Measurements from ENCODE around the gene PRDM1. TPM values are rescaled to one million over a fixed set of nuclear protein-coding genes. Genes with fewer than 3 reads are reported as not detected.

The PRDM1 gene
- total RNA-seq, 6 donors from 2014 or later, result 6.2 to 32.2 (median 12.9) TPM

DNA sequence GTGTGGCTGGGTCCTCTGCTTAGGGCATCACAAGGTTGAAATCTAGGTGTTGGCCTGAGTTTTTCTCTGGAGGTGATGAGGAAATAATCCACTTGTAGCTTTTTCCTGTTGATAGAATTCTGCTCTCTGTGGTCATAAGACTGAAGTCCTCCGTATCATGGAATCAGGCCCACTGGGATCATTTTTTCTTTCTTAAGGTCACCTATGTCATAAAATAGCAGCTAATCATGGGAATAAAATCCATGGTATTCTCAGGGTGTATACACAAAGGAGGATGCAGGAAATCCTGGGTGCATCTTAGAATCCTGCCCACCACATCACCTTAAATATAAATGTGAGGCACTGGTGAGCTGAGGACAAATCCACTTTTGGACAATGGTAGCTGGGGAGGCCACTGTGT is 72.7 kb downstream of the PRDM1 start:
- Histone ChIP-seq H3K9me3 (no peaks in the 10 kb centered on the region), H3K4me1 (peaks cover 0 to 13% (median 8%) of the 10 kb centered on the region in 4 donors), H3K36me3 (no peaks in the 10 kb centered on the region), H3K27me3 (no peaks in the 10 kb centered on the region), H3K4me3 (no peak overlapping the region), H3K27ac (no peak overlapping the region)
- TF ChIP-seq, protein P1, sequence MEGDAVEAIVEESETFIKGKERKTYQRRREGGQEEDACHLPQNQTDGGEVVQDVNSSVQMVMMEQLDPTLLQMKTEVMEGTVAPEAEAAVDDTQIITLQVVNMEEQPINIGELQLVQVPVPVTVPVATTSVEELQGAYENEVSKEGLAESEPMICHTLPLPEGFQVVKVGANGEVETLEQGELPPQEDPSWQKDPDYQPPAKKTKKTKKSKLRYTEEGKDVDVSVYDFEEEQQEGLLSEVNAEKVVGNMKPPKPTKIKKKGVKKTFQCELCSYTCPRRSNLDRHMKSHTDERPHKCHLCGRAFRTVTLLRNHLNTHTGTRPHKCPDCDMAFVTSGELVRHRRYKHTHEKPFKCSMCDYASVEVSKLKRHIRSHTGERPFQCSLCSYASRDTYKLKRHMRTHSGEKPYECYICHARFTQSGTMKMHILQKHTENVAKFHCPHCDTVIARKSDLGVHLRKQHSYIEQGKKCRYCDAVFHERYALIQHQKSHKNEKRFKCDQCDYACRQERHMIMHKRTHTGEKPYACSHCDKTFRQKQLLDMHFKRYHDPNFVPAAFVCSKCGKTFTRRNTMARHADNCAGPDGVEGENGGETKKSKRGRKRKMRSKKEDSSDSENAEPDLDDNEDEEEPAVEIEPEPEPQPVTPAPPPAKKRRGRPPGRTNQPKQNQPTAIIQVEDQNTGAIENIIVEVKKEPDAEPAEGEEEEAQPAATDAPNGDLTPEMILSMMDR (IDR thresholded peaks at IDR 0.05), result no peak
- TF ChIP-seq EP300 (IDR thresholded peaks at IDR 0.05), result no peak
- WGBS, 2 donors, result 50 to 100% methylated on average over 1 of the region's 1 CpG
- DNase-seq (no peak), ATAC-seq (ENCODE audit: low FRiP score in 2 of 2) (no peak)

Other genes with a start within 250 kb of the PRDM1 start
- 10 to 100 TPM; 25.8 to 55.1 (median 28.7) TPM for gene ATG5, start 239.4 kb downstream of the PRDM1 start, total RNA-seq

Data from upper lobe of left lung (tissue), 6 donors.